GM19025 (cell line): ENCODE data around the gene D2HGDH.

Source experiments
- ATAC-seq: cut with Tn5 transposase; IDR thresholded peaks from one replicate; pipeline ENCODE4 v1.9.1; 2021; ENCODE audit warnings: mild to moderate bottlenecking, low read depth, moderate library complexity; ENCODE audit not compliant: unreplicated experiment

The D2HGDH gene

DNA sequence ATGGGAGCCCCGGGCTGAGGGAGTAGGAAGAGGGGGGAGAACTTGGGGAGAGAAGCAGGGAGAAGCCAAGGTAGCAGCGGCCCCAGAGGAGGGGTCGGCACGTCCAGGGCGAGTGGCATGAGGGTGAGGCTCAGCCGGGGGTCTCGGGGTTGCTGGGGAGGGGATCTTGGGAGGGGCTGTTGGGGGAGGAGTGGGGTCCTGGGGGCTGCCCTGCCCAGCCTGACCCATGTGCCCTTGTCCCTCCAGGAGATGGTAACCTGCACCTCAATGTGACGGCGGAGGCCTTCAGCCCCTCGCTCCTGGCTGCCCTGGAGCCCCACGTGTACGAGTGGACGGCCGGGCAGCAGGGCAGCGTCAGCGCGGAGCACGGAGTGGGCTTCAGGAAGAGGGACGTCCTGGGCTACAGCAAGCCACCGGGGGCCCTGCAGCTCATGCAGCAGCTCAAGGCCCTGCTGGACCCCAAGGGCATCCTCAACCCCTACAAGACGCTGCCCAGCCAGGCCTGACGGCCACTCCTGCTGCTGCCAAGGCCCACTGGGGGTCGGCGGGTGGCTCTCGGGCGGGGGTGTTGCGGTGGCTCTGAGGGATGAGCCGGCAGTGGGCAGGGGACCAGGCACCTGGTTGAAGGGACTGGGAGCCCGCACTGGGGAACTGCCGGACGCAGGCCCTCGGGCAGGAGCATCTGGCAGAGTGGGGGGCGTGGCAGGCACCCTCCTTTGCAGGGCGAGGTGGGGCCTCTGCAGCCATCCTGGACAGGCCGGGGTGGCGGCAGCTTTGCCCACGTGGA is 33.2 kb downstream of the D2HGDH start:
- ATAC-seq: no peak

DNA sequence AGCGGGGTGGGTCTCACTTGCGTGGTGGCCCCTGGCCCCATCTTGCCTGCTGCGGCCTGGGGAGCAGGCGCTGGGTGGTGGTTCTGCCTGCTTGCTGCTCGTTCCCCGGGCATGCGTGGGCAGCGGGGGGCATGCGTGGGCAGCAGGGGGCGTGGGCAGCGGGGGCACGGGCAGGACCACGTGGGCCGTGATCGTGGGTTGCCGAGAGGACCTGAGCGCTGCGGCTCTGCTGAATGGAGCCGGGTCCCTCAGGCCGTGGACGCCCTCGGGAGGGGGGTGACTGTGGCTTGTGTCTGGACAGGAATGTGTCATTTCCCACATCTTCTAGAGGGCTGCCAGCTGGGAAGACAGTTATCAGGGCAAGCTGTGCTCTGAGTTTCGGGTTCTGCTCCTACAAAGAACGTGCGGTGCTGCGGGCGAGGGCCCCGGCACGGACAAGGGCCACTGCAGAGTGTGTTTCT is 33.9 kb downstream of the D2HGDH start:
- ATAC-seq: no peak

- no peak for ATAC-seq
Measured at GRCh38 chr2:241768850-241769249, 34.4 kb downstream of the D2HGDH start.

DNA sequence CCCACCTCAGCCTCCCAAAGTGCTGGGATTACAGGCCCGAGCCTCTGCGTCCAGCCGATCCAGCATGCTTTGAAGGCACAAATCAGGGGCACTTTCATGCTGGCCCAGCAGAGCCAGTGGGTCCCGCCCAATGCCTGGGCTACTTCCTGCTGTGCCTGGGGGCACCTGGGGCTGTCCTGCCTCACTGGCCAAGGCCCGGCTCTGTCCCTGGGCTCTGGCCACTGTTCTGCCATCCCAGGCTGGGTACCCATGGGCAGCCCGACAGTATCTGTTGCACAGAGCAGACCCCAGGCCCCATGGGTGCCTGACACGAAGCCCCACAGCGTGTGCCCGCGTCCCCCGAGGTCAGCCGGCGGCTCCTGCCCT is 35.4 kb downstream of the D2HGDH start:
- no peak for ATAC-seq

DNA sequence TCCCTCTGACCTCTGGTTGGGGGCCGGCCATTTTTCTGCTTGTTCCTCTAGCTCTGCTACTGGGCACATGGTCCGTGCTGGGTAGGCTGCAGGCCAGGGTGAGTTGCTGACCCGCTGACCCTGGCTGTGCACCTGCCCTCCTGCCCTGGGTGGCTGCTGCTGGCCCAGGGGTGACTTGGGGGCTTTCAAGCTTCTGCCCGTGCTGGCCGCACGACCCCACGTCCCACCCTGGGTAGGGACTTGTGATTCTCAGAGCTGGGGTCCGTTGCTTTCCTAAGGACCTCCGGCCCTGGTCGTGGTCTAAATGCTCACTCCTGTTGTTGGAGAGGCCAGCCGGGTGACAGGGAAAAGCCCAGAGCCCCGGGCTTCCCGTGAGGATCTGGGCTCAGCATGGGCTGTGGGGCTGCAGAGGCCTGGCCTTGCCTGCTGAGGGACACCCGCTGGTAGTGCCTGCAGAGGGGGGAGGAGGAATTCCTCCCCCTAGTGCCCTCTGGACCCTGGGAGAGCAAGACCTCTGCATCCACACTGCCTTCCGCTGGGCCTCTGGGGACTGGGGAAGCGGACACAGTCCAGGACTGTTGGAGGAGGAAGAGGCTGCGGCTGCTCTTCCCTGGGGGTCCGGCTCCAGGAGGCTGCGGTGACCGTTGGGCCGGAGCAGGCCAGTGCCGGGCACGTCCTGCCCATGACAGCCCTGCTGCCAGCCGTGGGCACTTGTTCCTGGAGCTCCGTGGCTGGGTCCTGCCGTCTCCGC is 35.9 kb downstream of the D2HGDH start:
- ATAC-seq: no peak

DNA sequence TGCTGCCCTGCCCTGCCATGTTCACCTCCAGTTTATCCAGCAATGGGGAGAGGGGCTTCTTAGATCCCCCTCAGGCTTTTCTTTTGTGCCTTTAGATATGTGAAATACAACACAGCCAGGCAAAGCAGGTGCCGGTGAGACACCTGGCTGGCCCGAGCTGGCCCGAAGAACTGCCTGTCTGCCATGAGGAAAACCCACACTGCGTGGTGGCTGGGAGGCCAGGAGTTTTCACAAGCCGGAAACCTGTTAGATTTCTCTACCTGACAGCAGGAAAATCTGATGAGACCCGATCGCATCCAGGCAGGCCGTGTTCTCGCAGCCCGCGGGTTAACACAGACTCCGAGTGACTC is 36.5 kb downstream of the D2HGDH start:
- no peak for ATAC-seq

DNA sequence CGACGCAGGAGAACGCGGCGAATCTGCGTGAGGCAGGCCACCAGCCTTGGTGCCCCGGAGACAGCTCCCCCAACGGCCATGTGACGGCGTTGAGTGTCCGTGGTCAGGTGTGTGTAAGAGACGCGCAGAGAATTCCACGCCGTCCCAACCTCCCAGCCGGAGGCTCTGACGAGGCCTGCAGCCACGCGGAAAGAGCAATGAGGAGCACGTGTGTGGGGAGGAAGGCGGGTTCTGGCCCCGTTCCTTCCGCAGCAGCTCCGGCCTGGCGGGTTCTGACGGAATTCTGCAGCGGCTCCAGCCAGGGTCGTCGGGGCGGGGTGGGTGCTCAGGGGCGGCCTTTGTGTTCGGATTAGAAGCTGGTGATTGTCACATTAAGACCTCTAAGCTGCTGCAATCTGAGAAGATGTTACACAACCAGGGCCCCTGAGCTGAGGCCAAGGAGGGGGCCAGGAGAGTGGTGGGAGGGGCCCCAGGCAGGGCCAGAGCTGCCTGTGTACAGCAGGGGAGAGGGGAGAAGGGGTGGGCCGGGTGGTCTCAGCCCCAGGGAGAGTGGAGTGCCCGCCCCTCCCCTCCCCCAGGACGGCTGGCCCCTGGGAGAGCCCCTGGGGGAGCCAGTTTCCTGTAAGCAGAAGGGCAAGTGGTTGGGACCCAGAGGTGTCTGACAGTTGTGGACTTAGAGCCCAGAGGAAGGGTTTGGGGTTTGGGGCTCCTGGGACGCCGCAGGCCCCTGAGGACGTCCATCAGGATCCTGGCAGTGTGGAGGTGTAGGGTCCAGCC is 37.0 kb downstream of the D2HGDH start:
- ATAC-seq: no peak

GRCh38 chr2:241772063-241772499 is 37.7 kb downstream of the D2HGDH start:
- no peak for ATAC-seq

GRCh38 chr2:241773511-241774418 is 39.3 kb downstream of the D2HGDH start:
- no peak for ATAC-seq

DNA sequence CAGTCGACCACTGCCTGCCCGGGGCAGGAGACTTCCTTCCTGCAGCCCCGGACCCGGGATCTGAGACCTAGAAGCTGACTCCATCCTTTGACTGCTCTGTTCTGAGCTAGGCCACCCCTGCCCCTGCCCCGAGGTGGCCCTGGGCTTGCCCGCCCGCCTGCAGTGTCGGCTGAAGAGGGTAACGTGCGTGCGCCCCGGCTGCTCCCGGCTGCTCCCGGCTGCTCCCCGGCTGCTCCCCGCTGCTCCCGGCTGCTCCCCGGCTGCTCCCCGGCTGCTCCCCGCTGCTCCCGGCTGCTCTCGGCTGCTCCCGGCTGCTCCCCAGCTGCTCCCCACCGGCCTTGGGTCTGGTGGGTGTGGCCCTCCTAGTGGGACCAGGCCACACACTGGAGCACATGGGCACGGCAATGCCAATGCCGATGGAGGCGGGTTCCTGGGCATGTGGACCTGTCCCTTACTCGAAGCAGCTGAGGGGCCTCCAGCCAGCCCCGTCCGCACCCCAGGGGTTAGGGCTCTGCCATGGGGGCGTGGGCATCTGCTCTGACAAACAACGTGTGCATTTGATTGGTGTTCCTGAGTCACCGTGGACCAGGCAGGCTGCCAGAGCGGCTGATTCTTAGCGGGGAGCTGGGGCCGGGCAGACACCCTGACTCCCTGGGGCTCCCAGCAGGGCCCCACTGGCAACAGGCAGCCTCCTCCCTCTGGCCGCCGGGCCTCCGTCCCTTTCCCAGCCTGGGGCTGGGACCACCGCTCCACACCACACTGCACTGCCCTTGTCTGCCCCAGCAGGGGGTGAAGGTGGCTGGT is 40.2 kb downstream of the D2HGDH start:
- ATAC-seq: no peak

- no peak for ATAC-seq
Measured at GRCh38 chr2:241775223-241776177, 41.1 kb downstream of the D2HGDH start.

DNA sequence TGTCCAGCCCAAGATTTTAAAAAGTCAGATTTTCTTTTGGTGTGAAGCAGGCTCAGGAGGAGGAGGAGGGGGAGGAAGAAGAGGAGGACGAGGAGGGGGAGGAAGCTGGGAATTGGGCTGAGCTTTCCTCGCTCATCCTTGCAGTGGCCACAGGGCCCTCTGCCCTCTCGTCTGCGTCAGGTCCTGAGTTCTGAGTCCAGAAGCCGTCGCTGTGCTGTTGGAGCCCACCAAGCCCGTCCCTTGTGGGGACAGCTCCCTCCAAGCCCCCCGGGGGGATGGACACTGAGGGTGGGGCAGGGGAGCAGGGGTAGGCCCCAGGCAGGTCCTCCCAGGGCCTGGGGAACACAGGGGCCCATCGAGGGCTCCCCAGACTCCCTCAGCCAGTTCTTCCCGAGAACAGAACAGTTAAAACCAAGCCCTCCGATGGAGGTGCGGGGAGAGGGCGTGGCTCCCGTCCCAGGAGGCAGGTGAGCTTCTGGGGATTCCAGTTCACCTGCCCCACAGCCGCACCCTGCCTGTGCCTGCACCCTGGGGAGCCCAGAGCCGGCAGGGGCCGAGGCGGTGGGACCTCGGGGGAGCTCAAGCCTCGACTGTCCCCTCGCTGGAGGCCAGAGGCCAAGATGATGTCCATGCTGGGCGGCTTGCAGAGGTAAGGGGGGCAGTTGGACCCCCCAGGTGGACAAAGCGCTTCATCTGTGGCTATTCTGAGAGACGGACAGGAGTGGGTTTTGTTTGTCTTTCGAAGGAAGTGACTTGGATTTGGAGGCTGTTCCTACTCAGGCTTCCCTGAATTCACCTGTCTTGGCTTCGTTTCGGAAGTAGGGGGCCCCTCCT is 42.1 kb downstream of the D2HGDH start, which contains the start of gene GAL3ST2:
GAL3ST2 (plus strand) TSS at position 487 of the 834 bp plus-strand sequence; CDS start at position 621, 134 bp downstream.
- no peak for ATAC-seq

DNA sequence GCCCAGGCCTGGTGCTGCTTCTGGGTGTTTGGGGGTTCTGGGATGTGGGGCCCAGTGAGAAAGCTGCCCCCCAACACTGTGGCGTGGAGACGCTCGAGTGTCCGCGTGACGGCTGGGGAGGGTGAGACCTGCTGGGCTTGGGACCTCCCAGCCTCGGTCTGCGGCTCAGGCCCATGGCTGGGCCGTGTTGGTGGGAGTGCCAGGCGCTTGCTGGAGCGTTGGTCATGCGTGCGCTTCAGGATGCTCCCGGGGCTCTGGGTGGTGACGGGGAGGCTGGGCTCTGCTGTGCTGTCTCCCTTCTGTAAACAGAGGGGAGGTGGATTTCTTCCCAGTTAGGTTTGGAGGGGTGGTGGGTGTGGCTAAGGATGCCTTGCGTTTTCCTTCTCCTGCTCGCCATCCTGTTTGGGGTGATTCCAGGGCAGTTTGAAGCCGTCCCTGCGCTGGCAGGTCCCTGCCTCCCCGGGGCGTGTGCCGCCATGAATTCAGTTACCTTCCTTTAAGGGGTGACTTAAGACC is 42.8 kb downstream of the D2HGDH start:
- ATAC-seq: no peak

DNA sequence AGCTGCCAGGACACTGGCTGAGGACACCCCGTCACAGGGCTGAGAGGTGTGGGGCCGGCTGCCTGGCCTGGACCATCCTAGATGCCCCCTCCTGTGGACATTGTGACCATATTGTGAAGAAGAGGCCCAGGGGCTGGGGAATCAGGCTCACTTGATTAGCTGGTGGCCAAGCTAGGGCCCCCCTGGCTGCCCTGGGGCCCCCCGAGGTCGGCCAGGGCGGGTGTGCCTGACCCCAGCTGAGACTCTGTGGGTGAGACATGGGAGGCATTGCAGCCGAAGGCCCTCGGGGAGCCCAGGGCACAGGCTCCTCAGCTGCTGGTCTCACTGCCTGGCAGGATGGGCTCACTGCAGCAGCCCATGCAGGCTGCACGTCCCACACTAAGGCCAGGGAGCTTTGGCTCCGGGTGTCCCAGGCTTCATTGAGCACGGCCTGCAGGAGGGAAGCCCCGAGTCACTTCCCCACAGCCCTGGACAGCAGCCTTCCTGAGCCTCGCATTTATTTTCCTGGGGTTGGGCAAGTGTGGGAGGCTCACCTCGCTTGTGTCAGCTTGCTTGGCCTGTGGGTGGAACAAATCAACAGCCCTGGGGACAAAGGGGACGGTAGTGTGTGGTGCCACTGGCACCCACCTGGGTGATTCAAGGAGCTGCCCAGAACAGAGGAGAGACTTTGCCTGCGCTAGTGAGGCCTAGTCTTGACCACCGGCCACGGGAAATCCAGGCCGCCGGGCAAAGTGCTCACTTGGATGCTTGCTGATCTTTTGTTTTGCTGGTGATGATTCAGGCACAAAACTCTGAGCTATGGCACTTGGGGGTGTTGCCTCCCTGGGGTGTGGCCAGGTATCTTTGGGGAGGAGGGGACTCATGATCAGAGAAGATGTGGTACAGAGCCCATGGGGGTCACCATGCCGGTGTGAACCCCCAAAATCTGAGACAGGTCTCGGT is 43.5 kb downstream of the D2HGDH start:
- no peak for ATAC-seq

GRCh38 chr2:241780939-241781569 is 46.6 kb downstream of the D2HGDH start:
- ATAC-seq: no peak
